Measurements from ENCODE around the gene RASGEF1C.
"Not testable (repeated sequence)": the region's sequence is repeated elsewhere in the genome, so short reads cannot be mapped to it uniquely, and the experiment has no call there.

DNA sequence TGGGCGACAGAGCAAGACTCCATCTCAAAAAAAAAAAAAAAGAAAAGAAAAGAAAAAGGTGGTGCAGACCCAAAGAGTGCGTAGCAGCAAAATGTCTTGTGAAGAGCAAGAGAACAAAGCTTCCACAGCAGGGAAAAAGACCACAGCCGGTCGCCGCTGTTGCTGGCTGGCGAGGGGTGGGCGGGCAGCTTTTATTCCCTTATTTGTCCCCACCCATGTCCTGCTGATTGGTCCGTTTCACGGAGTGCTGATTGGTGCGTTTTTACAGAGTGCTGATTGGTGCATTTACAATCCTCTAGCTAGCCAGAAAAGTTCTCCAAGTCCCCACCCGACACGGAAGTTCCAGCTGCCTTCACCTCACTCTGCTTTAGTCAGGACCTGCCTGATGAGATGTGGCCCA is 1.1 kb upstream of the RASGEF1C start:
- TF ChIP-seq, protein P1, sequence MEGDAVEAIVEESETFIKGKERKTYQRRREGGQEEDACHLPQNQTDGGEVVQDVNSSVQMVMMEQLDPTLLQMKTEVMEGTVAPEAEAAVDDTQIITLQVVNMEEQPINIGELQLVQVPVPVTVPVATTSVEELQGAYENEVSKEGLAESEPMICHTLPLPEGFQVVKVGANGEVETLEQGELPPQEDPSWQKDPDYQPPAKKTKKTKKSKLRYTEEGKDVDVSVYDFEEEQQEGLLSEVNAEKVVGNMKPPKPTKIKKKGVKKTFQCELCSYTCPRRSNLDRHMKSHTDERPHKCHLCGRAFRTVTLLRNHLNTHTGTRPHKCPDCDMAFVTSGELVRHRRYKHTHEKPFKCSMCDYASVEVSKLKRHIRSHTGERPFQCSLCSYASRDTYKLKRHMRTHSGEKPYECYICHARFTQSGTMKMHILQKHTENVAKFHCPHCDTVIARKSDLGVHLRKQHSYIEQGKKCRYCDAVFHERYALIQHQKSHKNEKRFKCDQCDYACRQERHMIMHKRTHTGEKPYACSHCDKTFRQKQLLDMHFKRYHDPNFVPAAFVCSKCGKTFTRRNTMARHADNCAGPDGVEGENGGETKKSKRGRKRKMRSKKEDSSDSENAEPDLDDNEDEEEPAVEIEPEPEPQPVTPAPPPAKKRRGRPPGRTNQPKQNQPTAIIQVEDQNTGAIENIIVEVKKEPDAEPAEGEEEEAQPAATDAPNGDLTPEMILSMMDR (IDR thresholded peaks at IDR 0.05), result not testable (repeated sequence)
- not testable (repeated sequence) for TF ChIP-seq POLR2A (IDR thresholded peaks at IDR 0.05)

All from Peyer's patch (tissue), 4 donors.